GM19351 (cell line): Measurements from ENCODE around the gene NSMF.
"Not testable (repeated sequence)": the region's sequence is repeated elsewhere in the genome, so short reads cannot be mapped to it uniquely, and the experiment has no call there.

ENCODE experiments used
- ATAC-seq: cut with Tn5 transposase; IDR thresholded peaks from one replicate; pipeline ENCODE4 v1.9.1; 2021; ENCODE audit warnings: mild to moderate bottlenecking, moderate library complexity; ENCODE audit not compliant: unreplicated experiment

Gene NSMF

DNA sequence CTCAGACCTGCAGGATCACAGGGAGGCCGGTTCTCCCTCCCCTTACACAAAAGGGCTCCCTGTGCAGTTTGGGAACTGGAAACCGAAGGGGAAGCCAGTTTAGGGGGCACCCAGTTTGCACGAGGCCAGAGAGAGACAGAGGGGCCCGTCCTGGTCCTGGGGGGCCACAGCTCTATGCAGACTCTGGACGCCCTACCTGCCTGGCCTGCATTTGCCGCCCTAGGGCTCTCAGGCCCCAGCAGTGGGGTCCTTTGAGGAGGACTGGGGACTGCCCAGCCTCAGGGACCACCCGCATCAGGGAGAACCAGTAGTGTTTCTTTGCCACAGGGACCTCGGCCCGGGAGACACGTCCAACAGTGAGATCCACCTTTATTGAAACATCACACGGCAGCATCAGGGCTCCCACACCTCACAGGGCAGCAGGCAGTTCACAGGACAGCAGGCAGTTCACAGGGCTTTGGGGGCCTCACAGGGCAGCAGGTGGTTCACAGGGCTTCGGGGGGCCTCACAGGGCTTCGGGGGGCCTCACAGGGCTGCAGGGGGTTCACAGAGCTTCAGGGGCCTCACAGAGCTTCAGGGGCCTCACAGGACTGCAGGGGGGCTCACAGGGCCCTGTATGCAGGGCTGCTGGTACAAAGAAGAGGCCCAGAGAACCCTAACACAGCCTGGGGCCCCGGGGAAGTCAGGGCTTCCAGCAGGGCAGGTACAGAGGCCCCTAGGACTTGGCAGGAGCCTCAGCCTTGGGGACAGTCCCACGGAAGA lies 648 bp upstream of the NSMF start:
- ATAC-seq = no peak

DNA sequence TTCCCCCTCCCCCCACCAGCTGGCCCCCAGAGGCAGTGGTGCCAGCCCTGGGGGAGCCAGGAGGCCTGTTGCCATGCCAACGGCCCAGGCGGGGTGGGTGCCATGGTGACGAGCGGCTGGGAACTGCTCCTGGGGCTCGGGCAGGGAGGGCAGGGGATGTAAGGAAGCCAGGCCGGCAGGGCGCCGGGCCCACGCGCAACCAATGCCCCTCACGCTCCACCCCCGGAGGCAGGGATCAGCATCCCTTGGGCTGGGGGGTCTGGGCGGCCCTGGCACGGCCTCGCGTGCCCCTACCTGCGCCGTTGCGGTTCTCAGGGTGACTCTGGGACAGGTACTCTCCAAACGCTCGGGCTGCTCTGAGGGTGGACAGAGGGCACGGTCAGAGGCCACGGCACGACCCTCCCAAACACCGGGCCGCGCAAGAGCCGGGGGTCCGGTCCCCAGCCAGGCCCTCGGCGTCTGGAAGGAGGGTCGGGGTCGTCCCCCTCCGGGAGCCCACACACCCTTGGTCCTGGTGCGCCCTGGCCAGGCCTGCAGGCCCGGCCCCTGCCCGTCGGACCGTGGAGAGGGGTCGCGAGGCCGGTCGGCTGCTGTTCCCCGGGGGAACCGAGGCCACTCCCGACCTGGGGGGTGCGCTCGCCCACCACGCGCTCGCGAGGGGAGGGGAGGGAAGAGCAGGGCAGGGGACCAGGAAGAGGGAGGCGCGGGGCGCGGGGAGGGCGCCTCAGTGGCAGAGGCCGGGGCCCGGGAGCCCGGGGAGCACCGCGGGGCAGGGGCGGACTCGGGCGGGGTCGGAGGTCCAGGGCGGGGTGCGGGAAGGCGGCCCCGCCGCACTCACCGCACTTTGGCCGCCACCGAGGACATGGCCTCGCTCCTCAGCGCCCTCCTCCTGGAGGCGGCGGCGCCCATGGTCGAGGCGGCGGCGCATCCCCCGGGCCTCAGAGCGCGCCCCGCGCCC lies 661 bp downstream of the NSMF start:
- ATAC-seq = peak; percentile 14

DNA sequence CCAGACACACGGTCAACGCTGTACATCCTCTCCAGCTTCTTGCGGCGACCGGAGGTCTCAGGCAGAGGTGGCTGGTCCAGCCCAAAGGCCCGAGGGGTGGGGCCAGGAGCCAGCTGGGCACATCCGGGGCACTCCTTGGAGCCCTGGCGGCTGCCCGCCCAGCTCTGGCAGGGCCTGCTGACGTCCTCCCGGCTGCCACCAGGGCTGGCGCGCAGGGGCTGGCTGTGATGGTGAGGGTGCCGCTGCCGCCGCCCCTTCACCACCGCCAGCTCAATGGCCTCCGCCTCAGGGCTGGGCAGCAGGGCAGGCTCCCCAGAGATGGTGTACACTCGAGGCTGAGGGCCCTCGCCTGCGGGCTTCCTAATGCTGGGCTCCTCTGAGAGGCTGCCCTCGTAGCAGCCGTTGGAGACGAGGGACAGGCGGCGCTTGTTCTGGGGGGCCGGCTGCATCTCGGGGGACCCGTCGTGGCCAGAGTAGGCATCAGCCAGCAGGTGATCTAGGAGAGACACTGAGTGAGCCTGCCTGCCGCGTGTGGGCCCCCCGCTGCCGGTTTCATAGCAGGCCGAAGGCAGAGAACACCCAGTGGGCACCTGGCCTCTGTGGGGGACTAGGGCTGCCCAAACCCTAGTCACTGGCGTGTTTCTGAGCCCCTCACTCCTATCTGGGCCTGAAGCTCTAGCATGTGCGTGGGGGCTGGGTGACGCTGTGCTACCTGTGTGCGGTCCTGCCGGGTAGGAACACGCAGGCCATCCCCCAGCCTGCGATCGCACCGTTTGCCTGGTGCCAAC lies 1.5 kb downstream of the NSMF start:
- ATAC-seq = no peak

DNA sequence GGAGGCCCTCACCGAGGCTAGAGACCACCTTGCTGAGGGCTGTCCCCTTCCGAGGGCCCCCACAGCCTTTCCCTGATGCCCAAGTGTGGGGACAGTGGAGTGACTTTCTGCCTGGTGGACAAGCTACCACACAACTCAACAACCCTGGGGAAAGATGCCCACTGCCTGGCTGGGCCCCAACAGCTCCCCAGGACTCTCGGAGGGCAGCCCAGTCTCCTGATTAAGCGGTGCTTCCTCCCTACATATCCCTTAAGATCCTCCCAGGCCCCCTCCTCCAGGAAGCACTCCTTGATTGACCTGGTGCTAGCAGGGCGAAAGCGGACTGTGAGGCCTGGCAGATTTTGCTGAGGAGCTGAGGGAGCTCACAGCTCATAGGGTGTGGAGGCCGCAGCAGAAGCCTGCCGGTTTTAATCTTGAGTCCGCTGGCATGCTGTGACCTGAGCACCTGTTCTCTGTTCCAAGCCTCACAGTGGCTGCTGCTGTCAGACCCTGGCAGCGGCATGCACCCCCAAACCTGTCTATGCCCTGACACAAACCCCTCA lies 2.2 kb downstream of the NSMF start:
- ATAC-seq = no peak

DNA sequence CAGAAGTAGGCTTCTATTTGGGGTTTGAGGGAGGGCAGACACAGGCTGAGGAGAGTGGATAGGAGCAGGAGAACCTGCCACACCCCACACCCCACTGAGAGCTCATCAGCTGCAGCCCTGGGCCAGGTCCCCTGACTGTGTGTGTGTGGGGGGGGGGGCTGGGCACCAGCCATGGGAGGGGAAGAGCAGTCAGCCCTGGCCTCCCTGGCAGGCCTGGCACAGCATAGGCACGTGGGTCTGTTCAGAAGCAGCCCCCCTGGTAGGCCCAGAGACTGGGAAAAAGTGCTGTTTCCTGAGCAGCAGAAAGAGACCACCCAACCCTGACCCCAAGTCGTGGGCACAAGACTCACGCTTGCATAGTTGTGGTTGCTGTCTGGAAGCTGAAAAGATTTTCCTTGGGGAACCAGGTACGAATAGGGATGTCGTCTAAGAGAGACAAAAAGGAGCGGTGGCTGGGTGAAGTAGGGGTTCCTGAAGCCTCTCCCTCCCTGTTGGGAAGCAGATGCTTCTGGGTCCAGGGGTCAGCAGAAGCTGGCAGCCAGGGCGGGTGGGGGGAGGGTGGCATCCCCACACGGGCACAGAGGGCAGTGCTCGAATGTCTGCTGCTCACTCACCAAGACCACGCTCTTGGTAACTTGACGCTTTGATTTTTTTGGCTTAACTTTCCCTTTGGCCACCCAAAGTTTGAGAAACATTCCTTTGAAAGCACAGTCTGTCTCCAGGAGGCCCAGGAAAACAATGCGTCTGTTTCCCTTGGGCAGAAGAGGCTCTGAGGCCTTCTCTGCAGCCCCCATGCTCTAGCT lies 2.9 kb downstream of the NSMF start:
- no peak for ATAC-seq

DNA sequence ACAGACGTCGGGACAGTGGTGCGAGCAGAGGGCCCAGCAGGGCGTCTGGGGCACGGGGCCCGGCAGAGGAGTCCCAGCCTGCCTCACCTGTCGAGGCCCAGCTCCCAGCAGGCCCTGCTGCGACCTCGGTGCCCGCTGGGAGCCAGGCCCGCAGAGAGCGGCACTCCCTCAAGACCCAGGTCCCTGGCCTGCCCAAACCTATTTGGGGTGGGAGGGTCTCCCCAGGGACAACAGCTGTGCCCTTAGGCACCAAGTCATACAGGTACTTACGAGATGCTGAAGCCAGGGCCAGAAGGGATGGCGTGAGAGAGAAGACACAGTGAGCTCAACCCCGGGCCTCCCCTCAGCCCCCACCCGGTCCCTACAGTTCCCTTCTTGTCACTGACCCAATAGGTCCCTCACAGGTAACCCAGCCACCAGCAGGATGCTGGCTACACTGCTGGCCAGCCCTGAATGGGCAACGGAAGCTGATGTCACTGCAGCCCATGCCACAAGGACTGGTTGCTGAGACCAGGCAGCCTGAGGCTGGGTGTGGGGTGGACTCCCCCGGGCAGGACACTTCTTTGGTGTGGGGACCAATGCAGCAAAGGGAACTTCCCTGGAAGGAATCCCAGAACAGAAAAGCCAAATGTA lies 3.7 kb downstream of the NSMF start:
- no peak for ATAC-seq

DNA sequence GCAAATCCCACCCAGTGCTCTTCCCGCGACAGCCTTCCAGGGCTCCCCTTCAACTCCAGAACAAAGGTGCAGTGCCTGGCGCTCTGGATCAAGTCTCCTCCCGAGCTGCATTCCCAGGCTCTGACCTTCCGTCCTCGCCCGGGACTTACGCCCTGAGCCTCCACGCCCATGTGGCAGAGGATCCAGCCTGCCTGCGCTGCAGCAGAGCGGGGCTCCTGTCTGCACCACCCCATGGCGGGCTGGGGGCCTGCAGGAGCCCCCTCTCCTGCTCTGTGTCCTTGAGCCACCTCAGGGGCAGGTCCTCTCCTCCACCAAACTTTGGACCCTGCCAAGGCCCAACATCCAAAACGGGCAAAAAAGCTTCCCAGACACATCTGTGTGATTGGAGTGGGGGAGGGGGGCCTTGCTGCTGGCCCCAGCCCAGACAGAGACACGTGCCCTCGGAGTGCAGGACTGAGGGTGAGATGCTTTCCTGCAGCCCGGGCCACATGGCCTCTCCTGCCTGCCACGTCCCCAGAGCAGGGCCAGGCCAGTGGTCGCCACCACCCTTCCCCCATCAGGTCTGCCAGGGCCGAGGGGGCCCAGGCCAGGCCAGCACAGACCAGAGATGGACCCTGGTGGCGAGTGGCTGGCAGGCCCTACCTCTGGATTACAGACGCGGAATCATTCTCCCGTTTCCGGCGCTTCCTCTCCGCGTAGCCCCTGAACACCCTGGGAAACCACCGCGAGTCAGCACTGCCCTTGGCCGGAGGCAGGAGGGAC lies 4.4 kb downstream of the NSMF start:
- no peak for ATAC-seq

DNA sequence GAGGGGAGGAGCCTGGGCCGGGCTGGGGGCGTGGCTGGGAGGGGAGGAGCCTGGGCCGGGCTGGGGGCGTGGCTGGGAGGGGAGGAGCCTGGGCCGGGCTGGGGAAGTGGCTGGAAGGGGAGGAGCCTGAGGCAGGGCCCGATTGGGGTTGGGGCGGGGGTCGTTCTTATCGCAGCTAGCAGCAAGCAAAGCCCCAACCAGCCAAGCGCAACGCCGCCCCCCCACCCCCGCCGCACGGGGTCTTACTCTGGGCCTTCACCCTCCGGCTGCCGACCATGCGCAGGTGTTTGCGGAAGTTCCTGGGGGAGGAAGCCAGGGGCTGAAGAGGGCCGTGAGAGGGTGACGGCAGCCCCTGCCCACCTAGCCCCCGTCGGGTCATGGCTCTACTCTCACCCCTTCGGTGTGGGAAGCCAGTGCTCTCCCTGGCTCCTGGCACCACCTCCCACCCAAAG lies 5.0 kb downstream of the NSMF start:
- ATAC-seq = peak; percentile 39

DNA sequence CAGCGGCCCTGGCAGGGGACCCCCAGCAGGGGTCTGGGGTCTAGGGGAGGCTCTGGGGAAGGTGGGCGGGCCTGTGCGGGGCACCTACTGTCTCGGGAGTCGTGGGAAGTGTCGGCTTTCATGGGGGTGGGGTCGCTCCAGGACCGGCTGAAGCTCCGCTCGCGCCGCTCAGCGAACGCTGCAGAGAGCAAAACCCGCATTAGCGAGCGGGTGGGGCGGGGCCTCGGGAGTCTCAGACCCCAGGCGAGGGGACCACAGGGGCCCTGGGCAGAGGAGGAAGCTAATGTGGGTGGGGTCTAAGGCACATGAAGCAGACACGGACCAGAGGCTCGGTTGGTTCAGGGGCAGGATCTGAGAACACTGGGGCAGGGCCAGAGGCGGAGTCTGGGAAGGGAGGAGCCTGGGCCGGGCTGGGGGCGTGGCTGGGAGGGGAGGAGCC lies 5.5 kb downstream of the NSMF start:
- peak; percentile 66 for ATAC-seq

DNA sequence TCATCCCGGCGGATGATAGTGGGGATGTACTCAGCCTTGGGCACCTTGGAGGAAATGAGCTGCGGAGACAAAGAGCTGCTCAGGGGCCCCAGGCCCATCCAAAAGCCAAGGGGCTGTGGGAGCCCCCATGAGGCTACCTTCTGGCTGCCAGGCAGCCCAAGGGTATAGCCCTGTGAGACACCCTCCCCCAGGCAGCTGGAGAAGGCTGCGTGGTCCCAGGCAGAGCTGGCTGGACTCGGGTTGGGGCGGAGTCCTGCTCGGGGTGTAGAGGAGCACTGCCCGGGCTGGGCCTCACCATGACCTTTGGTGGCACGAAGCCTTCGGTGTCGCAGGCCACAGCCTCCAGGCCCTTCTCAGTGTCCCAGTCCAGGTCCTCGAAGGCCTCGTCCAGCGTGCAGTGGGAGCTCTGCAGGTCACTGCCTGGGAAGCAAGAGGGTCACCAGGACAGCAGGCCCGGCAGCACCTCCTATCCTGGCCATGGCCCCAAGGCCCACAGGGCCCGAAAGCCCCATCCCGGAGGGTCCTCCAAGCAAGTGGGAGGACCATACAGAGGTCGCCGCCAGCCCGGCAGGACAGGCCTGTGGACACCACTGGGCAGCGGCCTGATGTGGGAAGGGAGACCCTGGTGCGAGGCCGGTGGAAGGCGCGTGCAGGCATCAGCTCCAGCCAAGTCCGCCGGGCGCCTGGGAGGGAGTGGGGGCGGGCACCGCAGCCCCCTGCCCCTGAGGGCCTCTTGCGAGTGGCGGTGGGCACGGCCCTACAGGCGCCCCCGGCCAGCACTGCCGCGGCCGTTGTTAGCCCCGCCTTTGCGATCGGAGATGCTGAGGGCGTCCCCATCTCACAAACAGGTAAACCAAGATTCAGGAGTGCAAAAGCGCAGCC lies 6.1 kb downstream of the NSMF start:
- no peak for ATAC-seq

DNA sequence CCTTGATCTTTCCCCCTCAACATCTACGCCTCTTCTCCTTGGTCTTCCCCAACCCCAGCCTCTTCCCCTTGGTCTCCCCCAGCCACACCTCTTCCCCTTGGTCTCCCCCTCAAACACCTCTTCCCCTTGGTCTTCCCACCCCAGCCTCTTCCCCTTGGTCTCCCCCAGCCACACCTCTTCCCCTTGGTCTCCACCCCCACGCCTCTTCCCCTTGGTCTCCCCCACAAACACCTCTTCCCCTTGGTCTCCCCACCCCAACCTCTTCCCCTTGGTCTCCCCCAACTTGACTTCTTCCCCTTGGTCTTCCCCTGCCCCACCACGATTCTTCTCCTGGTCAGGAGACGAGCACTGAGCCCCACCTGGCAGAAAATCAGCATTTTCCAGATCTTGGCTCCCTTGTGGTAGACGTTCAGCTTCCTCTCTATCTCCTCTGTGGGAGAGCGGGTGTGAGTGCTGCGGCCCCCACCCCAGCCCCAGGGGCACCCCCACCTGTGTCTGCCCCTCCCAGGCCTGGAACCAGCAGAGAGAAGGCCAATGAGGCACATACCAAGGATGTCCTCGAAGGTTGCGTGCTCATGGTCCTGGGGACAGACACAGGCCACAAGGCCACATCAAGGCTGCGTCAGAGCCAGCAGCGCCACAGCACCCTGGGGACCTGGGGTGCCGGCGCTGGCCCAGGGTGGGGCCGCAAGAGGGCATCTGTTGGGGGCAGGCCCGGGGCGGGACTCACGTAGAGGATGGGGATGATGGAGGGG lies 7.0 kb downstream of the NSMF start:
- no peak for ATAC-seq

DNA sequence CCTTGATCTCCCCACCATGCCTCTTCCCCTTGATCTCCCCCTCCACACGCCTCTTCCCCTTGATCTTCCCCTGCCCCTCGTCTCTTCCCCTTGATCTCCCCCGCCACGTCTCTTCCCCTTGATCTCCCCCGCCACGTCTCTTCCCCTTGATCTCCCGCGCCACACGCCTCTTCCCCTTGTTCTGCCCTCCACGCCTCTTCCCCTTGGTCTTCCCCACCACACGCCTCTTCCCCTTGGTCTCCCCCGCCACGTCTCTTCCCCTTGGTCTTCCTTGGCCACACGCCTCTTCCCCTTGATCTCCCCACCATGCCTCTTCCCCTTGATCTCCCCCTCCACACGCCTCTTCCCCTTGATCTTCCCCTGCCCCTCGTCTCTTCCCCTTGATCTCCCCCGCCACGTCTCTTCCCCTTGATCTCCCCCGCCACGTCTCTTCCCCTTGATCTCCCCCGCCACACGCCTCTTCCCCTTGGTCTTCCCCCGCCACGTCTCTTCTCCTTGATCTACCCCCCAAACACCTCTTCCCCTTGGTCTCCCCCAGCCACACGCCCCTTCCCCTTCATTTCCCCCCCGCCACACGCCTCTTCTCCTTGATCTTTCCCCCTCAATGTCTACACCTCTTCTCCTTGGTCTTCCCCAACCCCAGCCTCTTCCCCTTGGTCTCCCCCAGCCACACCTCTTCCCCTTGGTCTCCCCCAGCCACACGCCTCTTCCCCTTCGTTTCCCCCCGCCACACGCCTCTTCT lies 7.7 kb downstream of the NSMF start:
- ATAC-seq = not testable (repeated sequence)

DNA sequence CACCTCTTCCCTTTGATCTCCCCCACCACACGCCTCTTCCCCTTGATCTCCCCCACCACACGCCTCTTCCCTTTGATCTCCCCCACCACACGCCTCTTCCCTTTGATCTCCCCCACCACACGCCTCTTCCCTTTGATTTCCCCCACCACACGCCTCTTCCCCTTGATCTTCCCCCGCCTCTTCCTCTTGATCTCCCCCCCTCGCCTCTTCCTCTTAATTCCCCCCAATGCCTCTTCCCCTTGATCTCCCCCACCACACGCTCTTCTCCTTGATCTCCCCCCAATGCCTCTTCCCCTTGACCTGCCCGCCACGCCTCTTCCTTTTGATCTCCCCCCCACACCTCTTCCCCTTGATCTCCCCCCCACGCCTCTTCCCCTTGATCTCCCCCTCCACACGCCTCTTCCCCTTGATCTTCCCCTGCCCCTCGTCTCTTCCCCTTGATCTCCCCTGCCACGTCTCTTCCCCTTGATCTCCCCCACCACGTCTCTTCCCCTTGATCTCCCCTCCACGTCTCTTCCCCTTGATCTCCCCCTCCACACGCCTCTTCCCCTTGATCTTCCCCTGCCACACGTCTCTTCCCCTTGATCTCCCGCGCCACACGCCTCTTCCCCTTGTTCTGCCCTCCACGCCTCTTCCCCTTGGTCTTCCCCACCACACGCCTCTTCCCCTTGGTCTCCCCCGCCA lies 8.5 kb downstream of the NSMF start:
- ATAC-seq = not testable (repeated sequence)

DNA sequence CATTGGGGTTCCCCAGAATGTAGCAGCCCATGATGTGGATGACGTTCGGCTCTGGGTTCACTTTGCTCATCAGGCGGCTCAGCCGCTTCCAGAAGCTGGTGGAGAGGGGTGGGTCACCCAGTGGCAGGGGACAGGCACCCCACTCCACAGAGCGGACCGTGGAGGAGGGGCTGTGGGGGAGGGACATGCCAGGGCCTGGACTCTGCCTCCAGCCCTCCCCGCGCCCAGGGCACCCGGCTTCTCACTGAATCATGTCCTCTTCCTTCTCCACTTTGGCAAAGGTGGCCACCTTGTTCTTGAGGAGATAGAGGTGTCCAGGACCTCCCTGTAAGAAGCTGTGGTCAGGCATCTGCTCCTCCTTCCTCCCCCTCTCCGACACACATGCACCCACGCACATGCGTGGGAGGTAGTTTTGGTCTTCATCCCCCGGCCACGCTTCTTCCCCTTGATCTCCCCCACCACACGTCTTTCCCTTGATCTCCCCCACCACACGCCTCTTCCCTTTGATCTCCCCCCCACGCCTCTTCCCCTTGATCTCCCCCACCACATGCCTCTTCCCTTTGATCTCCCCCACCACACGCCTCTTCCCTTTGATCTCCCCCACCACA lies 9.1 kb downstream of the NSMF start:
- no peak for ATAC-seq

DNA sequence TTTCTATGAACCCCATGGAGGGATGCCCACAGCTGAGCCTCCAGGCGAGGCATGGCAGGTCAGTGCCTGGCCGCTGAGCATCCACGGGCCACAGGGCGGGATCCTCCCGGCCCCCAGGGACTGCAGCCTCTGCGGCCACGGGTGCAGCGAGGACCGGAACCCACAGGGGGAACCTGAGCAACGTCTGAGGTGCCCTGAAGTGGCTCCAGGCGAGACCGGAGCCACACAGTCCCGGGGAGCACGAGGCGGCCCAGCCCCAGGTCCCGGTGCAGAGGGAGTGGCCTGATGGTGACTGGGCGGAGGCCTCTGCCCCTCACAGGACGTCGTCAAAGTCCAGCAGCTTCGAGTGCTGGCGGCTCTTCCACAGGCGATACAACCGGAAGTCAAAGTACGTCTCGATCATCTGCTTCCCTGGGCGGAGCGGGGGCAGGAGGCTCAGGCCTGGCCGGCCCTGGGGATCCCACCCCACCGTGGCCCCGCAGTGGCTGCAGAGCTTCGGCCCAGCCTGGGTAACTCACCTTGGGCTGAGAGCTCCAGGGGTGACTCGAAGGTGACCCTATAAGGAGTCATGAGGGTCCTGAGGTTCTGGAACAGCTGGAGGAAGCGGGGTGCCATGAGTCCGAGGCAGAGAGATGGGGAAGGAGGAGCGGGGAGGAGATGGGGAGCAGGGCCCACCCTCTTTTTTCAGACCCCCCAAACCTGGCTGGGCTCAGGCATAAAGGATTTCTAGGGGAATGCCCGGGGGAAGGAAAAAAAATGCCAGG lies 9.9 kb downstream of the NSMF start:
- no peak for ATAC-seq
